SH-SY5Y (cell line): ENCODE data around the gene COL15A1.

ENCODE experiments used
- GATA2 ChIP-seq: IDR thresholded peaks from 2 replicates; pipeline ENCODE4 v1.6.1; 2011; ENCODE audit warnings: mild to moderate bottlenecking, low read depth, low read length
- GATA3 ChIP-seq: IDR thresholded peaks from 2 replicates; pipeline ENCODE4 v1.6.1; 2011; ENCODE audit warnings: low read depth, mild to moderate bottlenecking, low read length, moderate library complexity

- no peak for TF ChIP-seq GATA2
- TF ChIP-seq GATA3, result no peak
Observed at GRCh38 chr9:98950262-98950661, 6.6 kb downstream of the COL15A1 start.
